SHP77 (cell line): Measurements from ENCODE around the gene HDX.
"Not testable (repeated sequence)": the region's sequence is repeated elsewhere in the genome, so short reads cannot be mapped to it uniquely, and the experiment has no call there.

ENCODE experiments used
- DNase-seq, 2 experiments: peaks; one replicate each; lab custom pipeline; 2025; lab: John Stamatoyannopoulos, UW

HDX gene

GRCh38 chrX:84339507-84340364 is 162.5 kb downstream of the HDX start:
- DNase-seq = peak in 1 of 2 experiments; percentile 6

- no peak for DNase-seq
Measured at GRCh38 chrX:84336646-84337045, 165.6 kb downstream of the HDX start.

GRCh38 chrX:84335121-84335520 is 167.1 kb downstream of the HDX start:
- no peak for DNase-seq

GRCh38 chrX:84322083-84322827 is 180.0 kb downstream of the HDX start:
- no peak for DNase-seq

GRCh38 chrX:84320614-84321013 is 181.6 kb downstream of the HDX start:
- DNase-seq = no peak

- DNase-seq = no peak
Measured at GRCh38 chrX:84320023-84320422, 182.2 kb downstream of the HDX start.

- DNase-seq = no peak
Measured at GRCh38 chrX:84318661-84319060, 183.6 kb downstream of the HDX start.

GRCh38 chrX:84315946-84316345 is 186.3 kb downstream of the HDX start:
- not testable (repeated sequence) for DNase-seq
